ENCODE results near the gene NRG2. TPM values are rescaled to one million over a fixed set of nuclear protein-coding genes. Genes with fewer than 3 reads are reported as not detected.

Gene NRG2
- total RNA-seq, 4 donors from 2014 or later, result 5.3 to 8.8 (median 7.5) TPM

DNA sequence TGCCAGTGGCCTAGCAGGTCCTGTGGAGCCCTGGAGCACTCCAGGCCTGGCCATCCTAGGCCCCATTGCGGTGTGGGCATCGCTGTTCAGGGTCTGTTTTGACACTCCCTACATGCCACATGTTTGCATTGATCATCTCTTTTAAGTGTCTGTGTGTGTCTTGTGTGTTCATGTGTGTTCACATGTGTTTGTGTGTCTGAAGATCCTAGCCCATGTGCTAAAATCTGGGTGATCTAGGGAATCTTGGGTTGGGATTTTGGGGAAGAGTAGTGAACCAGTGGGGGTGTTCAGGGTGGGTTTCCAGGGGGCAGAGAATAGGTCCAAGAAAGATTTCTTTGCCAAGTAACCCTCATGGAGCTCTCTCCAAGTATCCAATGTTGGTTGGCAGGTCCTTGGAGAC is 239.1 kb downstream of the NRG2 start:
- TF ChIP-seq, protein P1, sequence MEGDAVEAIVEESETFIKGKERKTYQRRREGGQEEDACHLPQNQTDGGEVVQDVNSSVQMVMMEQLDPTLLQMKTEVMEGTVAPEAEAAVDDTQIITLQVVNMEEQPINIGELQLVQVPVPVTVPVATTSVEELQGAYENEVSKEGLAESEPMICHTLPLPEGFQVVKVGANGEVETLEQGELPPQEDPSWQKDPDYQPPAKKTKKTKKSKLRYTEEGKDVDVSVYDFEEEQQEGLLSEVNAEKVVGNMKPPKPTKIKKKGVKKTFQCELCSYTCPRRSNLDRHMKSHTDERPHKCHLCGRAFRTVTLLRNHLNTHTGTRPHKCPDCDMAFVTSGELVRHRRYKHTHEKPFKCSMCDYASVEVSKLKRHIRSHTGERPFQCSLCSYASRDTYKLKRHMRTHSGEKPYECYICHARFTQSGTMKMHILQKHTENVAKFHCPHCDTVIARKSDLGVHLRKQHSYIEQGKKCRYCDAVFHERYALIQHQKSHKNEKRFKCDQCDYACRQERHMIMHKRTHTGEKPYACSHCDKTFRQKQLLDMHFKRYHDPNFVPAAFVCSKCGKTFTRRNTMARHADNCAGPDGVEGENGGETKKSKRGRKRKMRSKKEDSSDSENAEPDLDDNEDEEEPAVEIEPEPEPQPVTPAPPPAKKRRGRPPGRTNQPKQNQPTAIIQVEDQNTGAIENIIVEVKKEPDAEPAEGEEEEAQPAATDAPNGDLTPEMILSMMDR (IDR thresholded peaks at IDR 0.05), result no peak
- TF ChIP-seq POLR2A (IDR thresholded peaks at IDR 0.05), result no peak
- WGBS, 2 donors, result 92% methylated on average over 2 of the region's 2 CpGs; no CpG with 5 or more reads in 1 of the 2 donors
- no peak overlapping the region for H3K4me3 ChIP-seq (ENCODE audit: low read depth, poor library complexity, severe bottlenecking)
- no peak for DNase-seq (ENCODE audit: low spot score in 2 of 2)
- intact Hi-C loops (cut with DNase I; ENCODE audit: low total_unique reads), result no loop called here

DNA sequence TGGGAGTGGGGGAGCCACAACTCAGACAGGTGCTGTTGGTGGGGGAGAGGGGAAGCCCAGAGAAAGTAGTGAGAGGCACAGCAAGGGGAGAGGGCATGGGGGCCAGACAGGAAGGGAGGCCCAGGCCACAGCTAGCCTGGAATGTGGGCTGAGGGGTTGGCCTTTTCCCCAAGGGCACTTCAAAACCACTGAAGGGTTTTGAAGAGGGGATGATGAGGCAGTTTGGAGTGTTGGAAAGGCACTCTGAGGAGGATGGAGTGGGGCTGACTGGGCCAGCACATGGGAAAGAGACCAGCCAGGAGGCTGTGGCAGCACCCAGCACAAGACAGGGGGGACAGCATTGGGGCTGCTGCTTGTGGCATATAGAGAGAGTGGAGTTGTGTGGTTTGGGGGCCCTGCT is 243.7 kb downstream of the NRG2 start:
- intact Hi-C loops (cut with DNase I; ENCODE audit: low total_unique reads), result loop anchor here (10.0 kb wide), 1 partner anchor 355 kb away; no protein-coding TSS in a partner anchor
- DNase-seq (ENCODE audit: low spot score in 2 of 2), result no peak
- TF ChIP-seq, protein P1 (IDR thresholded peaks at IDR 0.05), result no peak
- no peak for TF ChIP-seq POLR2A (IDR thresholded peaks at IDR 0.05)
- no peak overlapping the region for H3K4me3 ChIP-seq (ENCODE audit: low read depth, poor library complexity, severe bottlenecking)

DNA sequence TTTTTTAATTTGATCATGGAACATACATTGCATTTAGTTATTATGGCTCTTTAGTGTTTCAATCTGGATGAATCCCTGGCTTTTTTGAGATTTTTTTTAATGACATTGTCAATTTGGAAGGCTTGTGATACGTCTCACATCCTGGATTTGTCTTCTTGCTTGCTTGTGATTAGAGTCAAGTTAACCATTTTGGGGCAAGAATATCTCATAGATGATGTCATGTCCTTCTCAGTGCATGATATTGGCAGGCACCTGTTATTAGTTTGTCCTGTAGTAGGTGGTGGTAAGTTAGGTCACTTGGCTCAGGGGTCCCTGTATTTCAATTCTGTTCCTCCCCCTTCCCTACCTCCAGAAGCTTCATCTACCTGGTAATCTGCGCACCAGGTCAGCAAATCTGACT is 244.2 kb downstream of the NRG2 start:
- no peak for DNase-seq (ENCODE audit: low spot score in 2 of 2)
- no peak overlapping the region for H3K4me3 ChIP-seq (ENCODE audit: low read depth, poor library complexity, severe bottlenecking)
- intact Hi-C loops (cut with DNase I; ENCODE audit: low total_unique reads), result loop anchor here (10.0 kb wide), 1 partner anchor 356 kb away; no protein-coding TSS in a partner anchor
- TF ChIP-seq, protein P1 (IDR thresholded peaks at IDR 0.05), result no peak
- no peak for TF ChIP-seq POLR2A (IDR thresholded peaks at IDR 0.05)
- 84 to 86% methylated on average over 2 of the region's 2 CpGs for WGBS, 2 donors

DNA sequence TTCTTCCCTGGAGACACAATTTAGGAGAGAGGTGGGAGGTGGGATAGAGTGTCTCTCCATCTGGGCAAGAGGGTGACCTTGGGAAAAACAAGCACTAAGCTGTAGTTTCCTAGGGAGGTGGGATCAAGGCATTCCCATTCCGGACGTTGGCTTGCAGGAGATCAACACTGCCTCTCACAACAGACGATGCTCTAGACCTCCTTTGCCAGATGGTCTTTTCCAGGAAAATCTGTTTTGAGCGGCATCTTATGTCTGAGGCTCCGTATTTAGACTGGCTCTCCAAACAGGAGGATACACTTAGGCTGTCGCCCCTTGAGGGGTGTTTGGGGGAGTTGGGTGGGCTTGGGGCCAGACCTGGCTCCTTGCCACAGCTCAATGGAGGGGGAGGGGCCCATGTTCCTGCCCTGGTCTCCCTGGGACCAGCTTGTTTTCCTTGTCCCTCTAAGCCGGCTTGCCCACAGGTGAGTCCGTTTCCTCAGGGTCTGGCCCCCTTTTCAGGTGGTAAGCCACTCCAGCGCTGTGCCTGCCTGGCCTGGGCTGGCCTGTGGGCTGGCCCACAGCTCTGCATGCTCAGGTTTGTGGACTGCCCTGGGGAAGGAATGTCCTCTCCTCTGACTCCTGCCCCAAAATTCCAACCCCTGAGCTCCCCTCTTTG is 245.1 kb downstream of the NRG2 start:
- WGBS, 2 donors, result 61 to 63% methylated on average over 9 of the region's 9 CpGs

DNA sequence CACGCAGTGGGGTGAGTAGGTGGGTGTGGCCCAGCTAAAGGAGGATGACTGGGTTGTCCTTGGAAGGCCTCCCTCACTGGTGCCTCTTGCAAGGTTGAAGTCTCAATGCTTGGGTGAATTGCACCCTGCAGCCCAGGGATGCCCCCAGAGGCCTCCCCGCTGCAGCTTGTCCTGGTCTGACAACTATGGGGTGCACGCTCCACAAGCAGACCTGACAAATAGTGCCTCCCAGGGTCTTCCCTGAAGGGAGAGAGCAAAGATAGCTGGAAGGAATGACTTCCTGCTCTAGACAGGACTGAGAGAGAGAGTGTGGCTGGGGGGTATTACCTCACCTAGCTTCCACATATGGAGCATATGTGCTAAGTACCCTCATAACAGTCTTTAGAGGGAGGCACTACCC is 245.8 kb downstream of the NRG2 start:
- TF ChIP-seq POLR2A (IDR thresholded peaks at IDR 0.05), result no peak
- TF ChIP-seq, protein P1 (IDR thresholded peaks at IDR 0.05), result no peak
- H3K4me3 ChIP-seq (ENCODE audit: low read depth, poor library complexity, severe bottlenecking), result no peak overlapping the region
- intact Hi-C loops (cut with DNase I; ENCODE audit: low total_unique reads), result loop anchor here (10.0 kb wide), 1 partner anchor 357 kb away; no protein-coding TSS in a partner anchor
- no peak for DNase-seq (ENCODE audit: low spot score in 2 of 2)
- WGBS, 2 donors, result 50 to 60% methylated on average over 2 to 3 of the region's 3 CpGs

More for the DNA sequence above, 245.1 kb downstream of the NRG2 start:
- intact Hi-C loops (cut with DNase I; ENCODE audit: low total_unique reads), result loop anchor here (10.0 kb wide), 1 partner anchor 357 kb away; no protein-coding TSS in a partner anchor
- no peak overlapping the region for H3K4me3 ChIP-seq (ENCODE audit: low read depth, poor library complexity, severe bottlenecking)
- TF ChIP-seq POLR2A (IDR thresholded peaks at IDR 0.05), result no peak
- TF ChIP-seq, protein P1 (IDR thresholded peaks at IDR 0.05), result no peak
- DNase-seq (ENCODE audit: low spot score in 2 of 2), result no peak

Other genes starting within 250 kb of the NRG2 start
- gene PSD2, start 247.5 kb downstream of the NRG2 start, total RNA-seq, result under 1 TPM; 0.15 to 0.30 (median 0.16) TPM
- 10 to 100 TPM; 15.0 to 16.8 (median 16.2) TPM for gene PURA, start 70.8 kb upstream of the NRG2 start, total RNA-seq
- 10 to 100 TPM in 1 of 4 donors, 1 to 10 TPM in 3; 7.5 to 10.4 (median 8.0) TPM for gene IGIP, start 82.6 kb upstream of the NRG2 start, total RNA-seq
- gene CYSTM1, start 131.9 kb upstream of the NRG2 start, total RNA-seq, result 10 to 100 TPM; 12.9 to 53.6 (median 33.0) TPM